GM19239 (cell line): ENCODE data around the gene EMC6.
A peak's percentile ranks its signal among the peaks of the same experiment; 100 is the strongest.

Experiments
- DNase-seq: peaks from one replicate; pipeline ENCODE4 v3.0.0; 2011; ENCODE audit warnings: low spot score; ENCODE audit not compliant: insufficient read length
- FAIRE-seq: peaks from 2 replicates; lab custom pipeline; 2011; peaks lifted over from hg19 to GRCh38; lab: Jason Lieb, UNC

The EMC6 gene

GRCh38 chr17:3647769-3648555 is 20.6 kb upstream of the EMC6 start:
- DNase-seq = no peak
- FAIRE-seq = peak; percentile 80

GRCh38 chr17:3655766-3656165 is 12.8 kb upstream of the EMC6 start:
- no peak for FAIRE-seq
- DNase-seq = no peak

- FAIRE-seq (no peak), DNase-seq (no peak)
Observed at GRCh38 chr17:3656353-3656752, 12.3 kb upstream of the EMC6 start.

GRCh38 chr17:3656755-3657587 is 11.6 kb upstream of the EMC6 start:
- no peak for DNase-seq
- no peak for FAIRE-seq

GRCh38 chr17:3657588-3657869 is 11.1 kb upstream of the EMC6 start:
- FAIRE-seq = no peak

GRCh38 chr17:3657874-3658783 is 10.5 kb upstream of the EMC6 start:
- FAIRE-seq (no peak), DNase-seq (no peak)

More at GRCh38 chr17:3657588-3657869, 11.1 kb upstream of the EMC6 start:
- no peak for DNase-seq

- no peak for DNase-seq
- no peak for FAIRE-seq
Observed at GRCh38 chr17:3658784-3659449, 9.7 kb upstream of the EMC6 start.

GRCh38 chr17:3659541-3660111 is 9.0 kb upstream of the EMC6 start:
- FAIRE-seq (no peak), DNase-seq (no peak)

GRCh38 chr17:3660311-3660891 is 8.2 kb upstream of the EMC6 start:
- FAIRE-seq (no peak), DNase-seq (no peak)

GRCh38 chr17:3663102-3664011 is 5.3 kb upstream of the EMC6 start:
- no peak for FAIRE-seq
- DNase-seq = no peak

GRCh38 chr17:3665834-3666233 is 2.8 kb upstream of the EMC6 start:
- FAIRE-seq (no peak), DNase-seq (no peak)

- DNase-seq = no peak
- FAIRE-seq = no peak
Observed at GRCh38 chr17:3666516-3666915, 2.1 kb upstream of the EMC6 start.

- FAIRE-seq = peak; percentile 78
- DNase-seq = no peak
Observed at GRCh38 chr17:3667366-3668278, 990 bp upstream of the EMC6 start.

GRCh38 chr17:3669085-3669347 is 404 bp downstream of the EMC6 start:
- FAIRE-seq (no peak), DNase-seq (no peak)

- DNase-seq = no peak
- no peak for FAIRE-seq
Observed at GRCh38 chr17:3669548-3669947, 936 bp downstream of the EMC6 start.

GRCh38 chr17:3672571-3672970 is 4.0 kb downstream of the EMC6 start:
- DNase-seq (no peak), FAIRE-seq (no peak)

- DNase-seq (no peak), FAIRE-seq (no peak)
Observed at GRCh38 chr17:3675886-3676285, 7.3 kb downstream of the EMC6 start.
